NCI-H1092 treated with DMSO at 0.1 percent for 48 hours (cell line): ENCODE results near the gene OR9Q1.
"Not testable (repeated sequence)": the region's sequence is repeated elsewhere in the genome, so short reads cannot be mapped to it uniquely, and the experiment has no call there.

Source experiments
- DNase-seq: peaks from one replicate; lab custom pipeline; 2025; lab: John Stamatoyannopoulos, UW

OR9Q1 gene

GRCh38 chr11:58023435-58023931 is at the start of gene OR9Q1:
Gene OR9Q1 (plus strand): TSS chr11:58023881. CDS start chr11:58179445, 155,564 bp downstream.
- DNase-seq, result no peak

- DNase-seq, result no peak
Observed at GRCh38 chr11:57974132-57974531, 49.5 kb upstream of the OR9Q1 start.

GRCh38 chr11:57974848-57975601 is 48.7 kb upstream of the OR9Q1 start:
- DNase-seq, result no peak

- DNase-seq, result no peak
Observed at GRCh38 chr11:57977709-57978108, 46.0 kb upstream of the OR9Q1 start.

- no peak for DNase-seq
Observed at GRCh38 chr11:57978686-57979531, 44.8 kb upstream of the OR9Q1 start.

- no peak for DNase-seq
Observed at GRCh38 chr11:57979532-57980079, 44.1 kb upstream of the OR9Q1 start.

GRCh38 chr11:57980201-57980600 is 43.5 kb upstream of the OR9Q1 start:
- no peak for DNase-seq

GRCh38 chr11:57981536-57981935 is 42.1 kb upstream of the OR9Q1 start:
- DNase-seq, result no peak

- DNase-seq, result no peak
Observed at GRCh38 chr11:57982776-57983175, 40.9 kb upstream of the OR9Q1 start.

GRCh38 chr11:57983191-57983590 is 40.5 kb upstream of the OR9Q1 start:
- DNase-seq, result no peak

- DNase-seq, result not testable (repeated sequence)
Observed at GRCh38 chr11:57999523-57999922, 24.2 kb upstream of the OR9Q1 start.

GRCh38 chr11:58000021-58000420 is 23.7 kb upstream of the OR9Q1 start:
- not testable (repeated sequence) for DNase-seq

- DNase-seq, result no peak
Observed at GRCh38 chr11:58000699-58001098, 23.0 kb upstream of the OR9Q1 start.

GRCh38 chr11:58003036-58003435 is 20.6 kb upstream of the OR9Q1 start:
- DNase-seq, result no peak

- no peak for DNase-seq
Observed at GRCh38 chr11:58003591-58003990, 20.1 kb upstream of the OR9Q1 start.

- DNase-seq, result no peak
Observed at GRCh38 chr11:58004664-58005063, 19.0 kb upstream of the OR9Q1 start.

GRCh38 chr11:58006940-58007339 is 16.7 kb upstream of the OR9Q1 start:
- no peak for DNase-seq

GRCh38 chr11:58011771-58012170 is 11.9 kb upstream of the OR9Q1 start:
- DNase-seq, result no peak

- peak; percentile 88 for DNase-seq
Observed at GRCh38 chr11:58024601-58025091, 965 bp downstream of the OR9Q1 start.

- DNase-seq, result no peak
Observed at GRCh38 chr11:58027341-58027740, 3.7 kb downstream of the OR9Q1 start.

GRCh38 chr11:58028687-58029411 is 5.2 kb downstream of the OR9Q1 start:
- DNase-seq, result no peak

- DNase-seq, result no peak
Observed at GRCh38 chr11:58030653-58031052, 7.0 kb downstream of the OR9Q1 start, which contains the start of gene OR6Q1. Gene OR6Q1 (plus strand): TSS chr11:58030953. CDS start chr11:58030953, 0 bp downstream.
